ENCODE measurements around the gene UBASH3B. TPM values are rescaled to one million over a fixed set of nuclear protein-coding genes. Genes with fewer than 3 reads are reported as not detected.

The UBASH3B gene
- total RNA-seq, 1 donor = 21.4 TPM

DNA sequence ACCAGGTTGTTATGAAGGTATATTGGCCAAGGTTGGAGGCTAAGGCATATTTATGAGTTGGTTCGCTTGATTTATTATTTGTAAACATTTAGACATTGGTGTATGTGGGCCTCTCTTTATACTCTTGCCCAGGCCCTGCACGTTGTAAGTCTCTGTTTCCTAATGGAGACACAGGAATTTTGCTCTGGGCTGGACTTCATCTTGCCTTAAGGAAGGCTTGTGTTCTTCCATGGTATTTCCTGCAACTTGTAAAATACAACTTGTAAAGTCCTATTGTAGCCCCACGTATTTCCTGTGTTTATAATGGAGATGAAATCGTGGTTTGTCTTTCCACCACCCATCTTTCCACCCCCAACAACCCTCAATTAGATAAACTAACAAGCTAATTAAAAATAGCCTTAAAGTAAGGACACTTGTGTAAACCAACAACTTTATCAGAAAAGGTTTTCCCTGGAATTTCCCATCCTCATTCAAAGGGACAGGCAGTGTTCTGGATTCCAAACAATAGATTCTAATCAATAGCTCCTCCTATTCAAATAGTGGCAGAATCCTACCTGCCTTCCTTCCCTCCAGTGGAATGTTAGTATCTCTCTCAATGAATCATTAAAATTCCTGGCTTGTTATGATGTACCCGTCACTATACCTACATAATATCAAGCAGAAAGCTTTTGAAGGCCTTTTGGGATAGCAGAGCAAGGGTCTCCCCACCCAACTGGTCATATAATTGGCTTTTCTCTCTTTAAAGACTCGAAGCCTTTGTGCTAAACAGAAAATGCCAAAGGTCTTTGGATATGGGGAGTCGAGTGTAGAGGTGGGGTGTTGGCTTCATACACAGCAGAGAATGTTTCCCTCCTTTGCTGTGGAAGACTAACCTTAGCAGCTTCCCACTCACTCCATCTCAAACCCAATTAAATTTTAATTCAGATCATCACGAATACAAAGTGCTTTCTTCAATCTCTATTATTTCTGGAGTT, 77.1 kb downstream of the UBASH3B start:
- Histone ChIP-seq H3K9me3 (ENCODE audit: low read depth, low read length) (no peaks in the 10 kb centered on the region), H2AFZ (ENCODE audit: low read length) (no peak overlapping the region), H3K4me1 (ENCODE audit: insufficient read depth, low read length) (peaks cover 35% of the 10 kb centered on the region), H3K27ac (ENCODE audit: low read depth, low read length) (peak overlapping the region; percentile 80), H3K36me3 (ENCODE audit: insufficient read depth, low read length) (no peaks in the 10 kb centered on the region), H3K27me3 (ENCODE audit: insufficient read depth, low read length) (no peaks in the 10 kb centered on the region), H3K4me2 (ENCODE audit: insufficient read depth, low read length) (peak overlapping the region; percentile 43), H3K4me3 (ENCODE audit: insufficient read depth, low read length) (no peak overlapping the region), H4K20me1 (ENCODE audit: insufficient read depth, low read length) (peaks cover 3% of the 10 kb centered on the region), H3K79me2 (ENCODE audit: insufficient read depth, low read length) (peaks cover 68% of the 10 kb centered on the region)
- peak; percentile 73 for DNase-seq (ENCODE audit: insufficient read length, low spot score, missing footprints)
- TF ChIP-seq, protein P1, sequence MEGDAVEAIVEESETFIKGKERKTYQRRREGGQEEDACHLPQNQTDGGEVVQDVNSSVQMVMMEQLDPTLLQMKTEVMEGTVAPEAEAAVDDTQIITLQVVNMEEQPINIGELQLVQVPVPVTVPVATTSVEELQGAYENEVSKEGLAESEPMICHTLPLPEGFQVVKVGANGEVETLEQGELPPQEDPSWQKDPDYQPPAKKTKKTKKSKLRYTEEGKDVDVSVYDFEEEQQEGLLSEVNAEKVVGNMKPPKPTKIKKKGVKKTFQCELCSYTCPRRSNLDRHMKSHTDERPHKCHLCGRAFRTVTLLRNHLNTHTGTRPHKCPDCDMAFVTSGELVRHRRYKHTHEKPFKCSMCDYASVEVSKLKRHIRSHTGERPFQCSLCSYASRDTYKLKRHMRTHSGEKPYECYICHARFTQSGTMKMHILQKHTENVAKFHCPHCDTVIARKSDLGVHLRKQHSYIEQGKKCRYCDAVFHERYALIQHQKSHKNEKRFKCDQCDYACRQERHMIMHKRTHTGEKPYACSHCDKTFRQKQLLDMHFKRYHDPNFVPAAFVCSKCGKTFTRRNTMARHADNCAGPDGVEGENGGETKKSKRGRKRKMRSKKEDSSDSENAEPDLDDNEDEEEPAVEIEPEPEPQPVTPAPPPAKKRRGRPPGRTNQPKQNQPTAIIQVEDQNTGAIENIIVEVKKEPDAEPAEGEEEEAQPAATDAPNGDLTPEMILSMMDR (IDR thresholded peaks at IDR 0.05; ENCODE audit: extremely low read depth, low read depth, low read length) = no peak

GRCh38 chr11:122733318-122733717, 77.8 kb downstream of the UBASH3B start:
- H3K4me2 ChIP-seq (ENCODE audit: insufficient read depth, low read length) = peak overlapping the region; percentile 43
- H4K20me1 ChIP-seq (ENCODE audit: insufficient read depth, low read length) = peaks cover 5% of the 10 kb centered on the region
- no peaks in the 10 kb centered on the region for H3K36me3 ChIP-seq (ENCODE audit: insufficient read depth, low read length)
- no peaks in the 10 kb centered on the region for H3K9me3 ChIP-seq (ENCODE audit: low read depth, low read length)
- peaks cover 69% of the 10 kb centered on the region for H3K79me2 ChIP-seq (ENCODE audit: insufficient read depth, low read length)
- no peak overlapping the region for H3K4me3 ChIP-seq (ENCODE audit: insufficient read depth, low read length)
- H2AFZ ChIP-seq (ENCODE audit: low read length) = no peak overlapping the region
- TF ChIP-seq, protein P1 (IDR thresholded peaks at IDR 0.05; ENCODE audit: extremely low read depth, low read depth, low read length) = no peak
- DNase-seq (ENCODE audit: insufficient read length, low spot score, missing footprints) = peak; percentile 82
- peak overlapping the region; percentile 80 for H3K27ac ChIP-seq (ENCODE audit: low read depth, low read length)
- peaks cover 38% of the 10 kb centered on the region for H3K4me1 ChIP-seq (ENCODE audit: insufficient read depth, low read length)
- H3K27me3 ChIP-seq (ENCODE audit: insufficient read depth, low read length) = no peaks in the 10 kb centered on the region

DNA sequence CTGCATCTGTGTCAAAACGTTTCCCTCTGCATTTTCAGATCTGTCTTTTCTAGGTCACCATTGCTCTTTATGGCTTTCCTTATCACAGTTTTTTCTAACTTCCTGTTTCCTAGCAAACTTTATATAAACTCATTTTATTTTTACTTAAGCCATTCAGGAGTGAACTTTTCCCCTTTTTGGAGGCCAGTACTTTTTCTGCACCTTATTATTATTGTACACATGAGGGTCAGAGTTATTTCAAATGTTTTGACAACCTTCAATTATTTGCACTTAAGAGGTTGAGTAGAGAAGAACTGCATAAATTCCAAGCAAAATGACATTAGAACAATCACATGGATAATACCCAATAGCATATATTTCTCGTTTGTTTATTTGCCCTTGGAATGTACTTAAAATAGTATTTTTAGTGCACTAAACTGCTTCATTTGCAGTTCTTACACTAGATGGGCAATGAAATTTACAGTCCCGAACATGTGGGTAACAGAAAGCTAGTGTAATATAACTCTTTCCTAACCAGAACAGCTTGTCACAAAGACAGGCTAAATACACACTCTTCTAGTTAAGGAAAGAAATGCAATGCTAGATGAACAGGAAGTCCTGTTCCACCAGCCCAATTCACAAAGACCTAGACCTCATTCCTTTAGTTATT, 79.5 kb downstream of the UBASH3B start:
- no peak overlapping the region for H3K27ac ChIP-seq (ENCODE audit: low read depth, low read length)
- no peak overlapping the region for H2AFZ ChIP-seq (ENCODE audit: low read length)
- no peaks in the 10 kb centered on the region for H3K27me3 ChIP-seq (ENCODE audit: insufficient read depth, low read length)
- no peak for DNase-seq (ENCODE audit: insufficient read length, low spot score, missing footprints)
- no peaks in the 10 kb centered on the region for H3K9me3 ChIP-seq (ENCODE audit: low read depth, low read length)
- peaks cover 72% of the 10 kb centered on the region for H3K79me2 ChIP-seq (ENCODE audit: insufficient read depth, low read length)
- H3K4me1 ChIP-seq (ENCODE audit: insufficient read depth, low read length) = peaks cover 38% of the 10 kb centered on the region
- no peak overlapping the region for H3K4me3 ChIP-seq (ENCODE audit: insufficient read depth, low read length)
- H3K4me2 ChIP-seq (ENCODE audit: insufficient read depth, low read length) = no peak overlapping the region
- peaks cover 6% of the 10 kb centered on the region for H4K20me1 ChIP-seq (ENCODE audit: insufficient read depth, low read length)
- TF ChIP-seq, protein P1 (IDR thresholded peaks at IDR 0.05; ENCODE audit: extremely low read depth, low read depth, low read length) = no peak
- no peaks in the 10 kb centered on the region for H3K36me3 ChIP-seq (ENCODE audit: insufficient read depth, low read length)

Measured in osteoblast (primary cell).